GM12892 (cell line): ENCODE measurements around the gene VSIR.

ENCODE experiments used
- POLR2A ChIP-seq: IDR thresholded peaks from 2 replicates; pipeline ENCODE4 v1.6.1; 2011; ENCODE audit warnings: low read depth, low read length, control low read depth
- POLR2AphosphoS5 ChIP-seq: IDR thresholded peaks from 2 replicates; pipeline ENCODE4 v1.6.1; 2011; ENCODE audit warnings: low read depth, low read length, control low read depth
- TAF1 ChIP-seq: IDR thresholded peaks from 2 replicates; pipeline ENCODE4 v1.6.1; 2011; ENCODE audit warnings: low read depth, mild to moderate bottlenecking, control low read depth, low read length, borderline replicate concordance

- no peak for TF ChIP-seq POLR2AphosphoS5
- no peak for TF ChIP-seq POLR2A
- no peak for TF ChIP-seq TAF1
Measured at GRCh38 chr10:71767420-71768035, 5.8 kb downstream of the VSIR start.
